HL-60 (cell line): ENCODE measurements around the gene GP1BA.
"Not testable (repeated sequence)": the region's sequence is repeated elsewhere in the genome, so short reads cannot be mapped to it uniquely, and the experiment has no call there.

Experiments used
- DNase-seq, 2 experiments: peaks; one replicate each; pipeline ENCODE4 v3.0.0-alpha.2; 2010 to 2020; ENCODE audit warnings: low read depth in 1 of 2, low spot score in 1 of 2
- H3K27ac ChIP-seq: fragments of 250-450 bp; sonication (Bioruptor Pico); replicated peaks from 2 replicates; pipeline ENCODE4 v1.5.1; 2020; ENCODE audit warnings: mild to moderate bottlenecking, moderate library complexity
- H3K27me3 ChIP-seq: fragments of 250-450 bp; sonication (Bioruptor Pico); 2 replicates; pipeline ENCODE4 v1.5.1; 2021; ENCODE audit warnings: mild to moderate bottlenecking, moderate library complexity; ENCODE audit not compliant: insufficient read depth, poor library complexity, severe bottlenecking
- H3K4me3 ChIP-seq: replicated peaks from 2 replicates; pipeline ENCODE4 v1.5.1; 2011; ENCODE audit warnings: mild to moderate bottlenecking, control low read depth, low read length; ENCODE audit not compliant: insufficient read depth
- GABPA ChIP-seq: IDR thresholded peaks from 2 replicates; pipeline ENCODE4 v1.6.1; 2012; ENCODE audit warnings: low read depth
- POLR2AphosphoS5 ChIP-seq: IDR thresholded peaks from 2 replicates; pipeline ENCODE4 v1.6.1; 2012; ENCODE audit warnings: low read depth
- REST ChIP-seq: IDR thresholded peaks from 2 replicates; pipeline ENCODE4 v1.6.1; 2012; ENCODE audit warnings: low read depth; ENCODE audit not compliant: insufficient replicate concordance
- SPI1 ChIP-seq: IDR thresholded peaks from 2 replicates; pipeline ENCODE4 v1.6.1; 2012; ENCODE audit warnings: low read depth, mild to moderate bottlenecking, borderline replicate concordance
- TF ChIP-seq, protein P1 (sequence below): IDR thresholded peaks from one replicate; pipeline ENCODE4 v1.5.1; 2011; ENCODE audit warnings: low read length, control low read depth, inconsistent platforms; ENCODE audit not compliant: insufficient read depth

Gene GP1BA

GRCh38 chr17:4921320-4921719 lies 10.8 kb upstream of the GP1BA start:
- TF ChIP-seq POLR2AphosphoS5 (no peak), SPI1 (no peak), GABPA (no peak), REST (no peak)
- TF ChIP-seq, protein P1, sequence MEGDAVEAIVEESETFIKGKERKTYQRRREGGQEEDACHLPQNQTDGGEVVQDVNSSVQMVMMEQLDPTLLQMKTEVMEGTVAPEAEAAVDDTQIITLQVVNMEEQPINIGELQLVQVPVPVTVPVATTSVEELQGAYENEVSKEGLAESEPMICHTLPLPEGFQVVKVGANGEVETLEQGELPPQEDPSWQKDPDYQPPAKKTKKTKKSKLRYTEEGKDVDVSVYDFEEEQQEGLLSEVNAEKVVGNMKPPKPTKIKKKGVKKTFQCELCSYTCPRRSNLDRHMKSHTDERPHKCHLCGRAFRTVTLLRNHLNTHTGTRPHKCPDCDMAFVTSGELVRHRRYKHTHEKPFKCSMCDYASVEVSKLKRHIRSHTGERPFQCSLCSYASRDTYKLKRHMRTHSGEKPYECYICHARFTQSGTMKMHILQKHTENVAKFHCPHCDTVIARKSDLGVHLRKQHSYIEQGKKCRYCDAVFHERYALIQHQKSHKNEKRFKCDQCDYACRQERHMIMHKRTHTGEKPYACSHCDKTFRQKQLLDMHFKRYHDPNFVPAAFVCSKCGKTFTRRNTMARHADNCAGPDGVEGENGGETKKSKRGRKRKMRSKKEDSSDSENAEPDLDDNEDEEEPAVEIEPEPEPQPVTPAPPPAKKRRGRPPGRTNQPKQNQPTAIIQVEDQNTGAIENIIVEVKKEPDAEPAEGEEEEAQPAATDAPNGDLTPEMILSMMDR = no peak
- Histone ChIP-seq H3K27ac (no peak overlapping the region), H3K4me3 (no peak overlapping the region), H3K27me3 (no peaks in the 10 kb centered on the region)
- no peak for DNase-seq

GRCh38 chr17:4926577-4927335 lies 5.3 kb upstream of the GP1BA start:
- DNase-seq, H3K27ac ChIP-seq, H3K27me3 ChIP-seq, H3K4me3 ChIP-seq: not testable (repeated sequence)

DNA sequence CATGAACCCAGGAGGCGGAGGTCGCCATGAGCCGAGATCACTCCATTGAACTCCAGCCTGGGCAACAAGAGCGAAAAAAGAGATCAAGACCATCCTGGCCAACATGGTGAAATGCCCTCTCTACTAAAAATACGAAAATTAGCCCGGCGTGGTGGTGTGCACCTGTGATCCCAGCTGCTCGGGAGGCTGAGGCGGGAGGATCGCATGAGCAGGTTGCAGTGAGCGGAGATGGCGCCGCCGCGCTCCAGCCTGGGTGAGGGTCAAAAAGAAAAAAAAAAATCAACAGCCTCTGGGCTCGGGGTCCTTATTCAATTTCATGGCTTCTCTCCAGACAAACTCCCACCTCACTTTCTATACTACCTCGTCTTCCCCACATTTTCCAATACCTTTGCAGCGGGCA lies 3.2 kb upstream of the GP1BA start:
- TF ChIP-seq REST (no peak), POLR2AphosphoS5 (no peak)
- TF ChIP-seq, protein P1 = no peak
- no peak overlapping the region for H3K4me3 ChIP-seq
- no peak for DNase-seq
- no peak overlapping the region for H3K27ac ChIP-seq
- H3K27me3 ChIP-seq = no peaks in the 10 kb centered on the region

DNA sequence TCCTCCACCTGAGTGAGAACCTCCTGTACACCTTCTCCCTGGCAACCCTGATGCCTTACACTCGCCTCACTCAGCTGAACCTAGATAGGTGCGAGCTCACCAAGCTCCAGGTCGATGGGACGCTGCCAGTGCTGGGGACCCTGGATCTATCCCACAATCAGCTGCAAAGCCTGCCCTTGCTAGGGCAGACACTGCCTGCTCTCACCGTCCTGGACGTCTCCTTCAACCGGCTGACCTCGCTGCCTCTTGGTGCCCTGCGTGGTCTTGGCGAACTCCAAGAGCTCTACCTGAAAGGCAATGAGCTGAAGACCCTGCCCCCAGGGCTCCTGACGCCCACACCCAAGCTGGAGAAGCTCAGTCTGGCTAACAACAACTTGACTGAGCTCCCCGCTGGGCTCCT lies 679 bp downstream of the GP1BA start:
- no peak for TF ChIP-seq REST
- TF ChIP-seq, protein P1 = no peak
- no peak for TF ChIP-seq GABPA
- TF ChIP-seq POLR2AphosphoS5 = no peak
- Histone ChIP-seq H3K27me3 (no peaks in the 10 kb centered on the region), H3K27ac (no peak overlapping the region), H3K4me3 (no peak overlapping the region)
- no peak for DNase-seq
